RWPE1 (cell line): ENCODE data around the gene TRIB2.
A peak's percentile ranks its signal among the peaks of the same experiment; 100 is the strongest.

Experiments
- CTCF ChIA-PET: fragments of 350-600 bp; sonication (Branson Sonifier 250); formaldehyde crosslinking; extraction: SDS; loops from one replicate; lab custom pipeline; 2021; lab: Yijun Ruan, JAX
- POLR2A ChIA-PET: fragments of 400-600 bp; formaldehyde crosslinking; extraction: SDS; loops from one replicate; lab custom pipeline; 2020; ENCODE audit warnings: antibody characterized with exemption; ENCODE audit not compliant: low non-redundant PET; lab: Yijun Ruan, JAX
- DNase-seq: peaks from one replicate; pipeline ENCODE4 v3.0.0; 2012; ENCODE audit warnings: low spot score
- H3K27ac ChIP-seq: fragments of 450-650 bp; 2 replicates; pipeline ENCODE4 v1.5.1; 2017
- TF ChIP-seq, protein P1 (sequence below): fragments of 450-650 bp; conservative IDR thresholded peaks from 2 replicates; pipeline ENCODE4 v1.5.1; 2017; ENCODE audit warnings: low read depth, mild to moderate bottlenecking

Gene TRIB2

GRCh38 chr2:12721566-12722446 lies 5.1 kb downstream of the TRIB2 start:
- ChIA-PET POLR2A (no interaction called here), CTCF (interaction anchor here (1.1 kb wide), 1 partner anchor 209 kb away, joined by 4 read pairs; no protein-coding TSS in a partner anchor)
- DNase-seq, result no peak
- H3K27ac ChIP-seq, result no peak overlapping the region
- TF ChIP-seq, protein P1, sequence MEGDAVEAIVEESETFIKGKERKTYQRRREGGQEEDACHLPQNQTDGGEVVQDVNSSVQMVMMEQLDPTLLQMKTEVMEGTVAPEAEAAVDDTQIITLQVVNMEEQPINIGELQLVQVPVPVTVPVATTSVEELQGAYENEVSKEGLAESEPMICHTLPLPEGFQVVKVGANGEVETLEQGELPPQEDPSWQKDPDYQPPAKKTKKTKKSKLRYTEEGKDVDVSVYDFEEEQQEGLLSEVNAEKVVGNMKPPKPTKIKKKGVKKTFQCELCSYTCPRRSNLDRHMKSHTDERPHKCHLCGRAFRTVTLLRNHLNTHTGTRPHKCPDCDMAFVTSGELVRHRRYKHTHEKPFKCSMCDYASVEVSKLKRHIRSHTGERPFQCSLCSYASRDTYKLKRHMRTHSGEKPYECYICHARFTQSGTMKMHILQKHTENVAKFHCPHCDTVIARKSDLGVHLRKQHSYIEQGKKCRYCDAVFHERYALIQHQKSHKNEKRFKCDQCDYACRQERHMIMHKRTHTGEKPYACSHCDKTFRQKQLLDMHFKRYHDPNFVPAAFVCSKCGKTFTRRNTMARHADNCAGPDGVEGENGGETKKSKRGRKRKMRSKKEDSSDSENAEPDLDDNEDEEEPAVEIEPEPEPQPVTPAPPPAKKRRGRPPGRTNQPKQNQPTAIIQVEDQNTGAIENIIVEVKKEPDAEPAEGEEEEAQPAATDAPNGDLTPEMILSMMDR, result no peak

- no peak overlapping the region for H3K27ac ChIP-seq
- CTCF ChIA-PET, result no interaction called here
- DNase-seq, result no peak
- TF ChIP-seq, protein P1, result no peak
- POLR2A ChIA-PET, result no interaction called here
These were observed 5.9 kb downstream of the TRIB2 start for GRCh38 chr2:12722447-12723316.

- DNase-seq, result no peak
- ChIA-PET CTCF (interaction anchor here (0.7 kb wide), 1 partner anchor 887 kb away, joined by 3 read pairs; no protein-coding TSS in a partner anchor), POLR2A (no interaction called here)
These were observed 7.2 kb downstream of the TRIB2 start for GRCh38 chr2:12723736-12724463.

GRCh38 chr2:12725233-12726187 lies 8.8 kb downstream of the TRIB2 start:
- H3K27ac ChIP-seq, result peak overlapping the region; percentile 23; the same call in 1 of the 2 replicates
- CTCF ChIA-PET, result interaction anchor here (0.6 kb wide), 1 partner anchor 740 kb away, joined by 3 read pairs; no protein-coding TSS in a partner anchor
- DNase-seq, result no peak
- TF ChIP-seq, protein P1, result no peak
- POLR2A ChIA-PET, result no interaction called here

More at GRCh38 chr2:12723736-12724463, 7.2 kb downstream of the TRIB2 start:
- no peak overlapping the region for H3K27ac ChIP-seq
- TF ChIP-seq, protein P1, result no peak

GRCh38 chr2:12726271-12726670 lies 9.5 kb downstream of the TRIB2 start:
- no peak for DNase-seq
- no peak overlapping the region; the same call in 1 of the 2 replicates for H3K27ac ChIP-seq
- ChIA-PET POLR2A (no interaction called here), CTCF (interaction anchor here (0.6 kb wide), 1 partner anchor 741 kb away, joined by 3 read pairs; no protein-coding TSS in a partner anchor)
- TF ChIP-seq, protein P1, result no peak
